ENCODE results near the gene CPSF6.
"Not testable (repeated sequence)": the region's sequence is repeated elsewhere in the genome, so short reads cannot be mapped to it uniquely, and the experiment has no call there.

Gene CPSF6

GRCh38 chr12:69262264-69262974, 23.1 kb downstream of the CPSF6 start:
- H3K27ac ChIP-seq: no peak overlapping the region
- TF ChIP-seq ZFX (IDR thresholded peaks at IDR 0.05; ENCODE audit: borderline replicate concordance) (no peak), CTCF (IDR thresholded peaks at IDR 0.05) (no peak)

GRCh38 chr12:69265205-69265604, 25.8 kb downstream of the CPSF6 start:
- TF ChIP-seq CTCF (IDR thresholded peaks at IDR 0.05): no peak
- no peak overlapping the region for H3K27ac ChIP-seq

- H3K27ac ChIP-seq: not testable (repeated sequence)
Measured at GRCh38 chr12:69265633-69266032, 26.3 kb downstream of the CPSF6 start.

- TF ChIP-seq ZFX (IDR thresholded peaks at IDR 0.05; ENCODE audit: borderline replicate concordance): no peak
- no peak for TF ChIP-seq CTCF (IDR thresholded peaks at IDR 0.05)
- H3K27ac ChIP-seq: no peak overlapping the region
Measured at GRCh38 chr12:69266036-69266635, 26.8 kb downstream of the CPSF6 start.

- TF ChIP-seq CTCF (IDR thresholded peaks at IDR 0.05) (no peak), ZFX (IDR thresholded peaks at IDR 0.05; ENCODE audit: borderline replicate concordance) (no peak)
- no peak overlapping the region for H3K27ac ChIP-seq
Measured at GRCh38 chr12:69269736-69270135, 30.4 kb downstream of the CPSF6 start.

GRCh38 chr12:69272511-69272910, 33.1 kb downstream of the CPSF6 start:
- TF ChIP-seq ZFX (IDR thresholded peaks at IDR 0.05; ENCODE audit: borderline replicate concordance) (no peak), CTCF (IDR thresholded peaks at IDR 0.05) (no peak)
- no peak overlapping the region for H3K27ac ChIP-seq

GRCh38 chr12:69274861-69275260, 35.5 kb downstream of the CPSF6 start:
- TF ChIP-seq ZFX (IDR thresholded peaks at IDR 0.05; ENCODE audit: borderline replicate concordance): no peak
- TF ChIP-seq CTCF (IDR thresholded peaks at IDR 0.05): no peak
- no peak overlapping the region for H3K27ac ChIP-seq

All from 22Rv1 (cell line).